Choroid plexus epithelial cell (primary cell): ENCODE data around the gene GBE1.
A peak's percentile ranks its signal among the peaks of the same experiment; 100 is the strongest.

Experiments used
- DNase-seq: peaks from one replicate; pipeline ENCODE4 v3.0.0-alpha.2; 2010; ENCODE audit warnings: low read depth
- H3K4me3 ChIP-seq: 2 replicates; pipeline ENCODE4 v1.5.1; 2011; ENCODE audit warnings: low read depth, mild to moderate bottlenecking, control low read depth, low read length, moderate library complexity
- CTCF ChIP-seq: conservative IDR thresholded peaks from 2 replicates; pipeline ENCODE4 v1.5.1; 2011; ENCODE audit warnings: low read depth, mild to moderate bottlenecking, control low read depth, inconsistent platforms, low read length, moderate library complexity

The GBE1 gene

GRCh38 chr3:81663114-81663513 is 98.3 kb downstream of the GBE1 start:
- DNase-seq: no peak
- H3K4me3 ChIP-seq: no peak overlapping the region
- no peak for TF ChIP-seq CTCF

GRCh38 chr3:81660036-81660435 is 101.4 kb downstream of the GBE1 start:
- TF ChIP-seq CTCF: no peak
- no peak for DNase-seq
- H3K4me3 ChIP-seq: no peak overlapping the region

- no peak for TF ChIP-seq CTCF
- H3K4me3 ChIP-seq: no peak overlapping the region
- DNase-seq: no peak
Observed at GRCh38 chr3:81658322-81658997, 103.0 kb downstream of the GBE1 start.

- H3K4me3 ChIP-seq: no peak overlapping the region
- DNase-seq: no peak
- no peak for TF ChIP-seq CTCF
Observed at GRCh38 chr3:81651139-81651538, 110.3 kb downstream of the GBE1 start.

- DNase-seq: no peak
- TF ChIP-seq CTCF: no peak
- no peak overlapping the region for H3K4me3 ChIP-seq
Observed at GRCh38 chr3:81650187-81650586, 111.3 kb downstream of the GBE1 start.

GRCh38 chr3:81645248-81645647 is 116.2 kb downstream of the GBE1 start:
- DNase-seq: no peak
- no peak for TF ChIP-seq CTCF
- no peak overlapping the region for H3K4me3 ChIP-seq

GRCh38 chr3:81643721-81644120 is 117.7 kb downstream of the GBE1 start:
- DNase-seq: peak; percentile 67
- TF ChIP-seq CTCF: peak; percentile 62
- H3K4me3 ChIP-seq: no peak overlapping the region
